Stimulated activated CD4-positive, alpha-beta T cell treated with anti-CD3 and anti-CD28 coated beads, Interleukin-4, amount 100 ng/mL, for 4 hours (primary cell): ENCODE results near the gene UCK2.

Source experiments
- DNase-seq, 2 experiments: peaks; one replicate each; pipeline ENCODE4 v3.0.0-alpha.2; 2020

UCK2 gene

GRCh38 chr1:165905853-165906252 is 78.4 kb downstream of the UCK2 start:
- DNase-seq, result no peak

GRCh38 chr1:165907256-165907857 is 79.9 kb downstream of the UCK2 start:
- DNase-seq, result no peak

GRCh38 chr1:165910764-165911421 is 83.5 kb downstream of the UCK2 start:
- DNase-seq, result no peak

GRCh38 chr1:165911609-165912281 is 84.3 kb downstream of the UCK2 start:
- no peak for DNase-seq

GRCh38 chr1:165912638-165913037 is 85.2 kb downstream of the UCK2 start:
- no peak for DNase-seq

- DNase-seq, result peak; percentile 38 to 52
Observed at GRCh38 chr1:165914136-165914798, 86.9 kb downstream of the UCK2 start.

- no peak for DNase-seq
Observed at GRCh38 chr1:165915480-165915879, 88.1 kb downstream of the UCK2 start.

GRCh38 chr1:165915932-165916348 is 88.5 kb downstream of the UCK2 start:
- DNase-seq, result no peak

GRCh38 chr1:165917166-165917565 is 89.8 kb downstream of the UCK2 start:
- DNase-seq, result no peak

GRCh38 chr1:165924117-165924516 is 96.7 kb downstream of the UCK2 start:
- no peak for DNase-seq

GRCh38 chr1:165925498-165926079 is 98.2 kb downstream of the UCK2 start:
- DNase-seq, result no peak

- DNase-seq, result no peak
Observed at GRCh38 chr1:165927169-165927568, 99.8 kb downstream of the UCK2 start.

GRCh38 chr1:165928075-165928731 is 100.8 kb downstream of the UCK2 start:
- peak; percentile 12 to 18 for DNase-seq

- DNase-seq, result no peak
Observed at GRCh38 chr1:165930961-165931360, 103.5 kb downstream of the UCK2 start.

GRCh38 chr1:165933446-165934170 is 106.2 kb downstream of the UCK2 start:
- DNase-seq, result no peak

GRCh38 chr1:165936542-165936941 is 109.1 kb downstream of the UCK2 start:
- DNase-seq, result no peak

- DNase-seq, result no peak
Observed at GRCh38 chr1:165937829-165938228, 110.4 kb downstream of the UCK2 start.

- DNase-seq, result no peak
Observed at GRCh38 chr1:165938844-165939243, 111.4 kb downstream of the UCK2 start.

GRCh38 chr1:165941531-165941930 is 114.1 kb downstream of the UCK2 start:
- no peak for DNase-seq

GRCh38 chr1:165942062-165942461 is 114.6 kb downstream of the UCK2 start:
- DNase-seq, result no peak

GRCh38 chr1:165942927-165943597 is 115.6 kb downstream of the UCK2 start:
- DNase-seq, result no peak
